ENCODE results near the gene ABCG1. TPM values are rescaled to one million over a fixed set of nuclear protein-coding genes. Genes with fewer than 3 reads are reported as not detected.

The ABCG1 gene
- total and polyA plus RNA-seq, 2 experiments from 2014 or later: 1.3 to 4.4 TPM

- H3K27ac Mint-ChIP-seq: no peak overlapping the region; the same call in 1 of the 2 replicates
- H3K4me2 ChIP-seq: no peak overlapping the region
- H3K79me2 ChIP-seq (replicated peaks; ENCODE audit: insufficient read depth): no peaks in the 10 kb centered on the region
- H3K4me1 ChIP-seq (ENCODE audit: insufficient read depth): no peaks in the 10 kb centered on the region
- H3F3A ChIP-seq (replicated peaks; ENCODE audit: low read depth): no peaks in the 10 kb centered on the region
- no peaks in the 10 kb centered on the region for H3K36me3 ChIP-seq (ENCODE audit: insufficient read depth)
- no peak for TF ChIP-seq CREB1 (CRISPR knock-in tag; IDR thresholded peaks at IDR 0.05; ENCODE audit: low read depth)
- TF ChIP-seq NANOG (IDR thresholded peaks at IDR 0.05; ENCODE audit: borderline replicate concordance): no peak
- no peak for TF ChIP-seq REST (IDR thresholded peaks at IDR 0.05; ENCODE audit: unreplicated experiment)
- no peaks in the 10 kb centered on the region for H3K9me2 ChIP-seq (ENCODE audit: insufficient read depth)
- no peak overlapping the region for H3K4me3 ChIP-seq
- no peaks in the 10 kb centered on the region; the same call in 1 of the 3 replicates for H3K4me1 Mint-ChIP-seq
- no peaks in the 10 kb centered on the region for H3K27me3 ChIP-seq (ENCODE audit: insufficient read depth)
- H4K20me1 ChIP-seq (replicated peaks; ENCODE audit: insufficient read depth): no peaks in the 10 kb centered on the region
- H2AFZ ChIP-seq: no peak overlapping the region
- H3K9me3 Mint-ChIP-seq: 0 out of 3 replicates have a peak, but pooled peaks cover 2% of the 10 kb centered on the region
- no peaks in the 10 kb centered on the region for H3K36me3 Mint-ChIP-seq (ENCODE audit: low read depth)
- ATAC-seq (no peak), DNase-seq (ENCODE audit: low spot score) (no peak)
- no peaks in the 10 kb centered on the region for H3K27me3 Mint-ChIP-seq (ENCODE audit: insufficient read depth, low read depth, poor library complexity)
- no peak overlapping the region for H3K27ac ChIP-seq (ENCODE audit: low read depth)
- no peak overlapping the region for H3K4me3 Mint-ChIP-seq
Observed at GRCh38 chr21:42194863-42195262, 24.1 kb upstream of the ABCG1 start.

- Mint-ChIP-seq H3K9me3 (0 out of 3 replicates have a peak, but pooled peaks cover 2% of the 10 kb centered on the region), H3K4me1 (no peaks in the 10 kb centered on the region; the same call in 1 of the 3 replicates), H3K27me3 (ENCODE audit: insufficient read depth, low read depth, poor library complexity) (no peaks in the 10 kb centered on the region), H3K4me3 (no peak overlapping the region), H3K36me3 (ENCODE audit: low read depth) (no peaks in the 10 kb centered on the region), H3K27ac (no peak overlapping the region)
- H3K27me3 ChIP-seq (ENCODE audit: insufficient read depth): no peaks in the 10 kb centered on the region
- no peak overlapping the region for H3K27ac ChIP-seq (ENCODE audit: low read depth)
- H3K36me3 ChIP-seq (ENCODE audit: insufficient read depth): no peaks in the 10 kb centered on the region
- ATAC-seq: no peak
- no peak overlapping the region for H3K4me3 ChIP-seq
- no peak for DNase-seq (ENCODE audit: low spot score)
- H3F3A ChIP-seq (replicated peaks; ENCODE audit: low read depth): no peaks in the 10 kb centered on the region
- H3K4me2 ChIP-seq: no peak overlapping the region
- H3K79me2 ChIP-seq (replicated peaks; ENCODE audit: insufficient read depth): no peaks in the 10 kb centered on the region
- no peak overlapping the region for H2AFZ ChIP-seq
- no peaks in the 10 kb centered on the region for H3K4me1 ChIP-seq (ENCODE audit: insufficient read depth)
- H4K20me1 ChIP-seq (replicated peaks; ENCODE audit: insufficient read depth): no peaks in the 10 kb centered on the region
- no peaks in the 10 kb centered on the region for H3K9me2 ChIP-seq (ENCODE audit: insufficient read depth)
- TF ChIP-seq STAT1 (IDR thresholded peaks at IDR 0.05; ENCODE audit: unreplicated experiment): no peak
- TF ChIP-seq JUNB (IDR thresholded peaks at IDR 0.05; ENCODE audit: unreplicated experiment): no peak
- no peak for TF ChIP-seq REST (IDR thresholded peaks at IDR 0.05; ENCODE audit: unreplicated experiment)
- TF ChIP-seq ZNF462 (CRISPR knock-in tag; IDR thresholded peaks at IDR 0.05): no peak
- TF ChIP-seq EZH2phosphoT487 (IDR thresholded peaks at IDR 0.05; ENCODE audit: unreplicated experiment): no peak
- TF ChIP-seq ZNF331 (CRISPR knock-in tag; IDR thresholded peaks at IDR 0.05; ENCODE audit: low read depth): no peak
Observed at GRCh38 chr21:42195378-42196031, 23.4 kb upstream of the ABCG1 start.

All from GM23338 (cell line).